Measurements from ENCODE around the gene HS6ST3. TPM values are rescaled to one million over a fixed set of nuclear protein-coding genes. Genes with fewer than 3 reads are reported as not detected.

The HS6ST3 gene
- total RNA-seq, 1 donor from 2014 or later = 1.4 TPM

DNA sequence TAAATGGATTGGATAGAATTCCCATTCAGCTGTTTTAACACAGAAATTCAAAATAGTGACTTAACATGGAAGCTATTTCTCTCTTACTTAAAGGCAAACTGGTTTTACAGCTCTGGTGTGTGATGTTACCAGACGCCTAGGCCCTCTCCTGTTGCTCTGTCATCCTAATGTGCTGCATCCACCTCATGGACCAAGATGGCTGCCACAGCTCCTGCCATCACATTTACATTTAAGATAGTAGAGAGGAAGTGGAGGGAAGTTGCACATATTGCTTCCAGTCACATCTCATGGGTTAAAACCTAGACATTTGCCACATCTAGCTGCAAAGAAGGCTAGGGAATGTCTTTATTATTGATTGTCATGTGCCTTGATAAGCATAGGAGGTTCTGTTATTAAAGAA lies 746.8 kb downstream of the HS6ST3 start:
- DNase-seq (ENCODE audit: low spot score) = no peak
- intact Hi-C loops (cut with DNase I) = no loop called here

- intact Hi-C loops (cut with DNase I) = no loop called here
- DNase-seq (ENCODE audit: low spot score) = no peak
Measured at GRCh38 chr13:96837809-96838208, 747.9 kb downstream of the HS6ST3 start.

DNA sequence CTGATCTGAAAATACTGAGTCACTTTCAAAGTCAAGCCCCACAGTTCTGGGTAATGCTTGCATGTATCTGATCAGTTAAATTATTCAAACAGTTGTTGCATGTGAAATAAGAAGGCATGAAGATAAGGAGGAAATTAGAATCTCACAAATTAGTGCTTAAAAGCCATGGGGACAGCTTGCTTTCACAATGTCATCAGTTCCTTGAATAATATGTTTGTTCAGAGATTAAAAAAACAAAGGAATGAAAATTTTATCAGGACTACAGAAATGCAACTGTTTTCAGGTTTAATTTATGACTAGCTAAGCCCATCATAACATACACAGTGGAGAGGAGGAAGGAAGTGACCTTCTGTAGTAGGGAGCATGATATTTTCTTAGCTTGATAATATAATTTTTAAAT lies 754.3 kb downstream of the HS6ST3 start:
- intact Hi-C loops (cut with DNase I) = no loop called here
- DNase-seq (ENCODE audit: low spot score) = no peak

DNA sequence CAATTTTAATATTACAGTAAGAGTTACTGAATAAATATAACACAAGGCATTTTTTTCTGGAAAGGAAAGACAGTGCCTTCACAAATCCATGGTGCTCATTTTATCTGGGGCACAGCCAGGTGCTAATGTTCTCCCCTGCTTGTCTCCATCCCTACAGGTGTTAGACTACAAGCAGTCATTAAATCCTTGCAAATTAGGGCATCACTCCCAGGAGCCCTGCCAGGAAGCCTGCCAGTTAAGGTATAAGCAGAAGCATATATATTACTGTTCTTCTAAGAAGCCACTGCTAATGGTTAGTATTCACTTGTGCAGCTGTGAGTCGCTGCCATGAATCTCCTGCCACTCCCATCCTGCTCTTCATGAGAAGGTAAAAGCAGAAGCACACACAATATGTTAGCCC lies 754.7 kb downstream of the HS6ST3 start:
- intact Hi-C loops (cut with DNase I) = no loop called here
- DNase-seq (ENCODE audit: low spot score) = no peak

- DNase-seq (ENCODE audit: low spot score) = no peak
- intact Hi-C loops (cut with DNase I) = no loop called here
Measured at GRCh38 chr13:96848286-96848685, 758.4 kb downstream of the HS6ST3 start.

DNA sequence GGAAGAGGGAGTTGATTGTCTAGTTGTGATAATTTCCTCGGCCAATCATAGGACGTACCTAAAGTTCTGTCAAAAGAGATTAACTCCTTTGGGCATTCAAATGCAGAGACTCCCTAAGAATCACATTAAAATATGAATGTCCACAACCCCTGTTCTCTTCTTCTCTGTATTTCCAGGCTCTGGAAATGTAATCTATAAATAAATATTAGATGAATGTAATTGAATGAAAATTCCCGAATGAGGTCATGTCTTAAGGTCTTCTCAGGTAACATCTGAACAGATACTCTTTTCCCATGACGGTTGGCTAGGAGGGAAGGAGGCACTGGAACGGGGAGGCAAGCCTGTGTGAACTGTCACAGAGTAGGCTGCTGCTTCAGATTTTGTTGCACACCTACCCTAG lies 759.2 kb downstream of the HS6ST3 start:
- intact Hi-C loops (cut with DNase I) = no loop called here
- DNase-seq (ENCODE audit: low spot score) = no peak

GRCh38 chr13:96850538-96851145 lies 760.7 kb downstream of the HS6ST3 start:
- DNase-seq (ENCODE audit: low spot score) = no peak

GRCh38 chr13:96851856-96852445 lies 762.0 kb downstream of the HS6ST3 start:
- DNase-seq (ENCODE audit: low spot score) = no peak
- intact Hi-C loops (cut with DNase I) = no loop called here

More at GRCh38 chr13:96850538-96851145, 760.7 kb downstream of the HS6ST3 start:
- intact Hi-C loops (cut with DNase I) = no loop called here

- intact Hi-C loops (cut with DNase I) = no loop called here
- no peak for DNase-seq (ENCODE audit: low spot score)
Measured at GRCh38 chr13:96858133-96858826, 768.4 kb downstream of the HS6ST3 start.

DNA sequence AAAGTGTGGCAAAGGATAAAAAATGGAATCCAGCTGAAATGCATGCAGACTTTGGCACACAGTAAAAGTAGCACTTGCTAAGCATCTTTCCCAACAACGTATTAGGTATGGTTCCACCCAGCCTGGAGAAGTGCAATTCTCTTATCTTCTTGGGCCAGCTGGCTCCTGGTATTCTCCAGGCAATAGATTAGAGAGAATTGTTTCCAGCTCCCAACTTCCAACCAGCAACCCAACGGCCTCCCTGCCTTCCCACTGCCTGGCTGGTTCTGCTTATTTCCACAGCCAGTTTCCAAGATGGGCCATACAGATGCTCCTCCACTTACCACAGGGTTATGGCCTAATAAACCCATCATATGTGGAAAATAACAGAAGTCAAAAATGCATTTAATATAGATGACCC lies 771.0 kb downstream of the HS6ST3 start:
- intact Hi-C loops (cut with DNase I) = no loop called here

DNA sequence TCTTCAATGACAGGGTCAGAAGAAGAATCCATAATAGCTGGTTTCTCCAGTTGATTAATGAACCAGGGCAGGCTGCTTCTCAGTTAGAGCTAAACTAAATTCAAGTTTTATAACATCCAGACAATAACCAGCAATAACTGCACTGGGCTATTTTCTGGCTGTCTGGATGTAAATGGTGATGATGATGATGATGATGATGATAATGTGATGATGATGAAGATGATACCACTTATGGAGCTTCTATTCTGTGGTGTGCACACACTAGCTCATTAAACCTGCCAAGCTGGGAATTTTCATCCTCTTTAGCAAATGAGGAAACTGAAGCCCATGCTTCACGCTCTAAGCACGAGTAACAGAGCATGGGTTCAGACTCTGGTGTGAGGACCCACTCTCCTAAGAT lies 772.2 kb downstream of the HS6ST3 start:
- intact Hi-C loops (cut with DNase I) = no loop called here
- no peak for DNase-seq (ENCODE audit: low spot score)

More for the DNA sequence above, 771.0 kb downstream of the HS6ST3 start:
- DNase-seq (ENCODE audit: low spot score) = no peak

DNA sequence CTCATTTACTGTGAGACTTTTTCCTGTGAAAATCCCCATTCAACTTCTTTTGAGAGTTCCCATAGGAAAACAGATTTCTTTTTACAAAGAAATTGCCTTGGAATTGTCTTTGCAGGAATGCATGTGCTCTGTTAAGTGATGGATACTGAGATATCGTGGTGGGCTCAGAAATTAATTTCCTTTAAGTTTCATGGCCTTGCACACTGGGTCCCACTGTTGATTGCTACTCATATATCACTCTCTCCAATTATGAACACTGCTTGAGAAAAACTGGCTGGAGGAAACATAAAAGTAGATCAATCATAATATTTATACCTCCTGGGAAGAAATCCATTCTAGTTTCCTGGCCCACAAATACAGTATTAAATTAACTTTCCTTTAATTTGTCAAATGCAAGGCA lies 773.1 kb downstream of the HS6ST3 start:
- intact Hi-C loops (cut with DNase I) = no loop called here
- DNase-seq (ENCODE audit: low spot score) = no peak

GRCh38 chr13:96871469-96871868 lies 781.6 kb downstream of the HS6ST3 start:
- DNase-seq (ENCODE audit: low spot score) = no peak
- intact Hi-C loops (cut with DNase I) = no loop called here

DNA sequence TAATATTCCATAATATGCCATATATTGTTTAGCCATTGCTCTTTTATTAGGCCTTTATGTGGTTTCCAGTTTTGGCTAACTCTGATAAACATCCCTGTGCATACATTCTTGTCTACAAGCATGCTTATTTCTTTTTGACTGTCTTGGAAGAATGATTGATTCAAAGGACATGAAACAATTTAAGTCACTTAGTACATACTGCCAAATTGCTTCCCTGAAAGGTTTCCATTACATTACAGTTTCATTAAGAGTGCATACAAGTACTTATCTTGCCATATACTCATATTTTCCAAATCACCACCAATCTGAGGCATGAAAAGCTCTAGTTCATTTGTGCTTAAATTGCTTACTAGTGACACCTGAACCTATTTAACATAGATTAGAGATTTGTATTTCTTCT lies 790.5 kb downstream of the HS6ST3 start:
- intact Hi-C loops (cut with DNase I) = no loop called here

More for the DNA sequence above, 790.5 kb downstream of the HS6ST3 start:
- DNase-seq (ENCODE audit: low spot score) = no peak

Small RNA genes within 50 kb of the gene (microRNA-seq; reads per million reads assigned to microRNA genes)
- gene MIR4501 = not detected

Other genes starting within 250 kb of the HS6ST3 start
- 13.9 TPM for gene UGGT2, start 36.7 kb upstream of the HS6ST3 start, total RNA-seq

All from cardiac septum (tissue), 1 donor.